AG04449 (cell line): ENCODE data around the gene SPINK13.
"Not testable (repeated sequence)": the region's sequence is repeated elsewhere in the genome, so short reads cannot be mapped to it uniquely, and the experiment has no call there.

Experiments
- CTCF ChIA-PET: fragments of 350-600 bp; formaldehyde crosslinking; extraction: SDS; loops from one replicate; lab custom pipeline; 2021; ENCODE audit warnings: antibody characterized with exemption; lab: Yijun Ruan, JAX
- POLR2A ChIA-PET: fragments of 400-600, 350-600 bp; formaldehyde crosslinking; extraction: SDS; loops from one replicate; lab custom pipeline; 2020; ENCODE audit warnings: antibody characterized with exemption, inconsistent platforms; lab: Yijun Ruan, JAX
- DNase-seq: peaks from one replicate; pipeline ENCODE4 v3.0.0-alpha.2; 2010; ENCODE audit warnings: low read depth, low spot score
- H3K4me3 ChIP-seq: 2 replicates; pipeline ENCODE4 v1.5.1; 2011; ENCODE audit warnings: low read depth, mild to moderate bottlenecking, control low read depth, low read length
- CTCF ChIP-seq: IDR thresholded peaks from one replicate; pipeline ENCODE4 v1.5.1; 2011; ENCODE audit warnings: mild to moderate bottlenecking, moderate library complexity, low read length, control low read depth, inconsistent platforms; ENCODE audit not compliant: insufficient read depth; ENCODE audit errors: missing control alignments

Gene SPINK13

DNA sequence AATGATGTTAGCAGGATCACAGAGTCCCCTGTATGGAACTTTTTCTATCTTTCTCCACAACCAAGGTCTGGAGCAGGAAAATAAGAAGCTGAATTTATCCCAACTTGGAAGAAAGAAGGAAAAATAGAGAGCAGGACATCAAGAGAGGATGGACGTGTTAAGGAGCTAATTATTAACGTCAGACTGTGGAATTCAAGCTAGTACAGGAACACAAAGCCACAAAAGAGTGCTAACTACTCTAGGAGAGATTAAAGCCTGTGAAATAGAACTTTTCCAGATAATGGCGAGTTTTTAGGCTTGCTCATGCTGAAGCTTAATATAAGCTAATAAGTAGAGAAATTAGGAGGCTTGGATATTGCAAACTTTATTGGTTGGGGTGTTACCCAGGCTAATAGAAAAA is 632 bp upstream of the SPINK13 start:
- no peak for TF ChIP-seq CTCF
- POLR2A ChIA-PET: no interaction called here
- no peak for DNase-seq
- no peak overlapping the region for H3K4me3 ChIP-seq
- CTCF ChIA-PET: no interaction called here

- CTCF ChIA-PET, DNase-seq, POLR2A ChIA-PET, H3K4me3 ChIP-seq: not testable (repeated sequence)
These were observed 6.5 kb downstream of the SPINK13 start for GRCh38 chr5:148275129-148275528.

GRCh38 chr5:148280893-148281292 is 12.3 kb downstream of the SPINK13 start:
- POLR2A ChIA-PET, DNase-seq, H3K4me3 ChIP-seq, CTCF ChIA-PET: not testable (repeated sequence)

DNA sequence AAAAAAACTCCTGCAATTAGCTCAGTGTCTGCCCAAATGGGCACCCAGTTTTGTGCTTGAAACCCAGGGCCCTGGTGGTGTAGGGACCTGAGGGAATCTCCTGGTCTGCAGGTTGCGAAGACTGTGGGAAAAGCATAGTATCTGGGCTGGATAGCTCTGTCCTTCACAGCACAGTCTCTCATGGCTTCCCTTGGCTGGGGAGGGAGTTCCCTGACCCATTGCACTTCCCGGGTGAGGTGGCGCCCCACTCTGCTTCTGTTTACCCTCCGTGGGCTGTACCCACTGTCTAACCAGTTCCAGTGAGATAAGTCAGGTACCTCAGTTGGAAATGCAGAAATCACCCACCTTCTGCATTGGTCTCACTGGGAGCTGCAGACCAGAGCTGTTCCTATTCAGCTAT is 12.7 kb downstream of the SPINK13 start:
- CTCF ChIA-PET, H3K4me3 ChIP-seq, POLR2A ChIA-PET, DNase-seq: not testable (repeated sequence)

DNA sequence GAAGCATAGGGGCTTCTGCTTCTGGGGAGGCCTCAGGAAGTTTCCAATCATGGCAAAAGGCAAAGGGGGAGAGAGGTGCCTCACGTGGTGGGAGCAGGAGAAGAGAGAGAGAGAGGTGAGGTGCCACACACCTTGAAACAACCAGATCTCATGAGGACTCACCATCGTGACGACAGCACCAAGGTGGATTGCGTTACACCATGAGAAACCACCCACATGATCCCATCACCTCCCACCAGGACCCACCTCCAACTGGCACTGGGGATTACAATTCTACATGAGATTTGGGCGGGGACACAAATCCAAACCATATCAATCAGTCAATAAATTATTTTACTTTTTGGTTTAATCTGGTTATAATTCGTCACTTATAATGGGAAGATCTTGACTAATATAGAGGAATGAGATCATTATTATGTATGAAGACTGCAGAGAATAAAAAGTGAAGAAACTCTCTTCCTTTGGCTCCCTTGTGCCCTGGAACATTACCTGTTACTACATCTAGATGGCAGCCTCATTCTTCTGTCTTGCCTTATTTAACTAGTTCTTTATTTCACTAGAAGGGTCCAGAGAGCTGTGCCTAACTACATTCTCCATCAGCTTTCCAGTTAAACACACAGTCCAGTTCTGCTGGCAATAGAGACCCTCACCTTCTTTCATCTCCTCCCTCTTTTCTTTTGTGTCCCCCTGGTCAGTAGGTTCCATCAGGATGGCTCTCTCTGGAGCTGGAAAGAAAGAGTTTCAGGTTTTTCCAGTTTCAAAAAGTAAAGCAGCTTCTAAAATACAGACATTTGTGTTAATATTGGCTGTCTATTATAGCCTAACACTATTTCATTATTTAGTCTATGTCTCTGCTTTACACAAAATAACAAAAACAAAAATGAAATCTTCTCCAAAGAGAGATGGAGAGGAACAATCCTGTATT is 21.9 kb downstream of the SPINK13 start:
- ChIA-PET POLR2A (no interaction called here), CTCF (interaction anchor here (1.4 to 2.8 kb wide), 3 partner anchors 10 to 440 kb away, joined by 3 to 18 read pairs (median 7); no protein-coding TSS in a partner anchor)
- H3K4me3 ChIP-seq: no peak overlapping the region
- DNase-seq: no peak
- TF ChIP-seq CTCF: peak; percentile 38

- no peak for DNase-seq
- no peak for TF ChIP-seq CTCF
- ChIA-PET POLR2A (no interaction called here), CTCF (interaction anchor here (0.7 to 1.8 kb wide), 2 partner anchors 77 to 433 kb away, joined by 3 to 5 read pairs; no protein-coding TSS in a partner anchor)
- no peak overlapping the region for H3K4me3 ChIP-seq
These were observed 29.1 kb downstream of the SPINK13 start for GRCh38 chr5:148297731-148298130.

DNA sequence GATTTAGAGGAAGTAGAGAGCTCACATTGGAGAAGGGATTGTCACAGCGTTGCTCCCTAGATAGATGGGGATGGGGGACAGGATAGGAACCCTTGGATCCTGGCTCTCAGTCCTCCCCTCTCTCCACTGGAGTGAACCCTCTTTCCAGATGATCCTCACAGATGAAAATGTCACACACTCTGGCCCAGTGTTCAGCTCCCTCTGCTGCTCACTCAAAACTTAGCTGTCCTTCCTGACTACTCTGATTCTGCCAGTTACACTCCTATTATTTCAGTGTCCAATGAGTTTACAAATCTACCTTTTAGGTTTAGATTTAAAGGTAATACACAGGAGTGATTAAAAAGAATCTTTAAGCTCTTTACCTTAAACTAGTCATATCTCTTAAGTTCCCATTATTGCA is 37.9 kb downstream of the SPINK13 start:
- ChIA-PET POLR2A (no interaction called here), CTCF (interaction anchor here (0.9 kb wide), 1 partner anchor 69 kb away, joined by 5 read pairs; no protein-coding TSS in a partner anchor)
- no peak overlapping the region for H3K4me3 ChIP-seq
- DNase-seq: no peak
- TF ChIP-seq CTCF: no peak

- ChIA-PET POLR2A (no interaction called here), CTCF (no interaction called here)
- H3K4me3 ChIP-seq: no peak overlapping the region
- no peak for DNase-seq
- no peak for TF ChIP-seq CTCF
These were observed 40.4 kb downstream of the SPINK13 start for GRCh38 chr5:148309019-148309418.
